ENCODE measurements around the gene SLC35D2.
"Not testable (repeated sequence)": the region's sequence is repeated elsewhere in the genome, so short reads cannot be mapped to it uniquely, and the experiment has no call there.

SLC35D2 gene

GRCh38 chr9:96399325-96399633, 15.8 kb upstream of the SLC35D2 start:
- no peak for DNase-seq

GRCh38 chr9:96398582-96399324, 15.2 kb upstream of the SLC35D2 start:
- no peak for DNase-seq

GRCh38 chr9:96395964-96396363, 12.5 kb upstream of the SLC35D2 start:
- no peak for DNase-seq

GRCh38 chr9:96394832-96395496, 11.5 kb upstream of the SLC35D2 start:
- DNase-seq = no peak

- no peak for DNase-seq
These were observed 8.8 kb upstream of the SLC35D2 start for GRCh38 chr9:96392263-96392662.

- DNase-seq = no peak
These were observed 7.7 kb upstream of the SLC35D2 start for GRCh38 chr9:96391021-96391765.

- no peak for DNase-seq
These were observed 4.6 kb upstream of the SLC35D2 start for GRCh38 chr9:96388144-96388543.

- no peak for DNase-seq
These were observed 2.6 kb upstream of the SLC35D2 start for GRCh38 chr9:96386157-96386556.

GRCh38 chr9:96382839-96383164, 709 bp downstream of the SLC35D2 start:
- no peak for DNase-seq

GRCh38 chr9:96382175-96382574, 1.3 kb downstream of the SLC35D2 start:
- no peak for DNase-seq

- no peak for DNase-seq
These were observed 1.8 kb downstream of the SLC35D2 start for GRCh38 chr9:96381696-96382095.

- no peak for DNase-seq
These were observed 2.4 kb downstream of the SLC35D2 start for GRCh38 chr9:96381125-96381524.

- no peak for DNase-seq
These were observed 4.0 kb downstream of the SLC35D2 start for GRCh38 chr9:96379461-96379860.

- DNase-seq = no peak
These were observed 5.3 kb downstream of the SLC35D2 start for GRCh38 chr9:96378187-96378586.

- DNase-seq = no peak
These were observed 6.3 kb downstream of the SLC35D2 start for GRCh38 chr9:96376891-96377874.

GRCh38 chr9:96375507-96375906, 8.0 kb downstream of the SLC35D2 start:
- not testable (repeated sequence) for DNase-seq

- DNase-seq = no peak
These were observed 15.6 kb downstream of the SLC35D2 start for GRCh38 chr9:96367943-96368342.

- DNase-seq = no peak
These were observed 20.1 kb downstream of the SLC35D2 start for GRCh38 chr9:96363175-96363967.

GRCh38 chr9:96362119-96362518, 21.4 kb downstream of the SLC35D2 start:
- DNase-seq = not testable (repeated sequence)

- no peak for DNase-seq
These were observed 21.8 kb downstream of the SLC35D2 start for GRCh38 chr9:96361668-96362067.

- no peak for DNase-seq
These were observed 22.5 kb downstream of the SLC35D2 start for GRCh38 chr9:96360976-96361375.

- not testable (repeated sequence) for DNase-seq
These were observed 23.0 kb downstream of the SLC35D2 start for GRCh38 chr9:96360523-96360922.

All from central memory CD4-positive, alpha-beta T cell (primary cell).